SJSA1 (cell line): ENCODE data around the gene COL6A1. TPM values are rescaled to one million over a fixed set of nuclear protein-coding genes. Genes with fewer than 3 reads are reported as not detected.

Experiments
- DNase-seq, 2 experiments: peaks; one replicate each; pipeline ENCODE4 v3.0.0-alpha.2; 2015 to 2020; ENCODE audit warnings: low spot score in 2 of 2, low read depth in 1 of 2
- H3K27ac ChIP-seq: fragments of 250-450 bp; sonication (Bioruptor Pico); 2 replicates; pipeline ENCODE4 v1.5.1; 2020; ENCODE audit warnings: mild to moderate bottlenecking, moderate library complexity
- H3K27me3 ChIP-seq: fragments of 250-450 bp; sonication (Bioruptor Pico); replicated peaks from 2 replicates; pipeline ENCODE4 v1.5.1; 2020; ENCODE audit warnings: mild to moderate bottlenecking, moderate library complexity
- H3K36me3 ChIP-seq: fragments of 250-450 bp; sonication (Bioruptor Pico); 2 replicates; pipeline ENCODE4 v1.5.1; 2020; ENCODE audit warnings: mild to moderate bottlenecking
- H3K4me1 ChIP-seq: fragments of 250-450 bp; sonication (Bioruptor Pico); replicated peaks from 2 replicates; pipeline ENCODE4 v1.6.1; 2021; ENCODE audit warnings: mild to moderate bottlenecking
- H3K4me3 ChIP-seq: fragments of 250-450 bp; sonication (Bioruptor Pico); 2 replicates; pipeline ENCODE4 v1.5.1; 2020; ENCODE audit warnings: mild to moderate bottlenecking
- H3K9me3 ChIP-seq: fragments of 250-450 bp; sonication (Bioruptor Pico); replicated peaks from 2 replicates; pipeline ENCODE4 v1.5.1; 2020; ENCODE audit warnings: mild to moderate bottlenecking
- total RNA-seq: library from RNA; depleted of rRNA; stranded (reverse); fragments of >200 nt; shearing (Covaris generic); gene quantifications from 2 replicates; pipeline ENCODE4 v1.2.3, GENCODE V29; 2014

The COL6A1 gene
- total RNA-seq, 1 experiment from 2014 or later = 149 TPM

- Histone ChIP-seq H3K4me3 (no peak overlapping the region), H3K27ac (no peak overlapping the region), H3K36me3 (peaks cover 1% of the 10 kb centered on the region), H3K27me3 (no peaks in the 10 kb centered on the region), H3K4me1 (peaks cover 60% of the 10 kb centered on the region), H3K9me3 (no peaks in the 10 kb centered on the region)
- DNase-seq = no peak
Observed at GRCh38 chr21:45976701-45977311, 4.8 kb upstream of the COL6A1 start.

- H3K27me3 ChIP-seq = no peaks in the 10 kb centered on the region
- DNase-seq = peak; percentile 14 to 61
- H3K27ac ChIP-seq = no peak overlapping the region
- H3K36me3 ChIP-seq = peaks cover 4% of the 10 kb centered on the region
- no peak overlapping the region for H3K4me3 ChIP-seq
- peaks cover 60% of the 10 kb centered on the region for H3K4me1 ChIP-seq
- H3K9me3 ChIP-seq = no peaks in the 10 kb centered on the region
Observed at GRCh38 chr21:45977396-45977795, 4.2 kb upstream of the COL6A1 start.

DNA sequence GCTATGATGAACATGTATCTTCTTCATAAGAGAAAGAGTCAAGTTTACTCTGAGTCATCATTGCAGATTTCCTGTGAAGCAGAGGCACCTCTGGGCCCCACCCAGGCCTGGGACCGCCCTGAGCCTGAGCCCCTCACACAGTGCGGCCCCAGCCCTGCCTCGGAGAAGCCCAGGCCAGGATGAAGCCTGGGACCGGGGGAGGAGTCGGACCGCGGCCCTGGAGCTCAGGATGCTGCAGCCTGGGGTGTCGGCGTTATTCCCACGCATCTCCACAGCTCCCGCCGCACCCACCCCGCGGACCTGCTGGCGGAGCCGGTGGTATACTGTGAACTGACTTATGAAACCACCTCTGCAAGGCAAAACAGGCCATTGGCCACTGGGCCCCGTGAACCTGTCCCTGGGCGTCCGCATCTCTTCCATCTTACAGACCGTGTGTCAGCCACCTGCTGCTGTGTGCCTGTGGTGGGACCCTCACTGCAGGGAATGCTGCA is 2.4 kb upstream of the COL6A1 start:
- no peaks in the 10 kb centered on the region for H3K9me3 ChIP-seq
- peaks cover 55% of the 10 kb centered on the region for H3K4me1 ChIP-seq
- H3K27me3 ChIP-seq = no peaks in the 10 kb centered on the region
- no peak overlapping the region for H3K27ac ChIP-seq
- H3K36me3 ChIP-seq = peaks cover 15% of the 10 kb centered on the region
- peak in 1 of 2 experiments; percentile 40 for DNase-seq
- no peak overlapping the region for H3K4me3 ChIP-seq

DNA sequence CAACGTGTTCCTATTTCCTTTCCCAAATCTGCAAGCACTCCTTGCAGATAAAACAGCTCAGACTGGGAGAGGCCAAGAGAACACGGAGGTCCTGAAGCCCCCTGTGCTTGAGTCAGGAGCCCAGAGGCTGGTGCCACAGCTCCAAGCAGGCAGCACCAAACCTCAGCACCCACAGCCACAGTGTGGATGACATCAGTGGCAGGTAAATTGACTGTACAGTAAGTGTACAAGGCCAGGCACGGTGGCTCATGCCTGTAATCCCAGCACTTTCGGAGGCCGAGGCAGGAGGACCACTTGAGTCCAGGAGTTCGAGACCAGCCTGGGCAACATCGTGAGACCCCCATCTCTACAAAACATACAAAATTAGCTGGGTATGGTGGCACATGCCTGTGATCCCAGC is 1.9 kb upstream of the COL6A1 start:
- no peaks in the 10 kb centered on the region for H3K27me3 ChIP-seq
- H3K9me3 ChIP-seq = no peaks in the 10 kb centered on the region
- H3K36me3 ChIP-seq = peaks cover 20% of the 10 kb centered on the region
- no peak overlapping the region for H3K27ac ChIP-seq
- no peak overlapping the region for H3K4me3 ChIP-seq
- peaks cover 50% of the 10 kb centered on the region for H3K4me1 ChIP-seq
- no peak for DNase-seq

GRCh38 chr21:45980271-45980670 is 1.3 kb upstream of the COL6A1 start:
- DNase-seq = no peak
- Histone ChIP-seq H3K36me3 (peaks cover 26% of the 10 kb centered on the region), H3K4me3 (no peak overlapping the region), H3K27me3 (no peaks in the 10 kb centered on the region), H3K27ac (no peak overlapping the region), H3K4me1 (peaks cover 44% of the 10 kb centered on the region), H3K9me3 (no peaks in the 10 kb centered on the region)

DNA sequence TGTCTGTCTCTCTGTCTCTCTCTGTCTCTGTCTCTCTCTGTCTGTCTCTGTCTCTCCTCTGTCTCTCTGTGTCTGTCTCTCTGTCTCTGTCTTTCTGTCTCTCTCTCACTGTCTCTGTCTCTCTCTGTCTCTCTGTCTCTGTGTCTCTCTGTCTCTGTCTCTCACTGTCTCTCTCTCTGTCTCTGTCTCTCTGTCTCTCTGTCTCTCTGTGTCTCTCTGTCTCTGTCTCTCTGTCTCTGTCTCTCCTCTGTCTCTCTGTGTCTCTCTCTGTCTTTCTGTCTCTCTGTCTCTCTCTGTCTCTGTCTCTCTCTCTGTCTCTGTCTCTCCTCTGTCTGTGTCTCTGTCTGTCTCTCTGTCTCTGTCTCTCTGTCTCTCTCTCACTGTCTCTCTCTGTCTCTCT is 873 bp upstream of the COL6A1 start:
- Histone ChIP-seq H3K4me1 (peaks cover 40% of the 10 kb centered on the region), H3K4me3 (peak overlapping the region; percentile 35), H3K36me3 (peaks cover 30% of the 10 kb centered on the region), H3K27ac (peak overlapping the region; percentile 66), H3K27me3 (no peaks in the 10 kb centered on the region), H3K9me3 (no peaks in the 10 kb centered on the region)
- no peak for DNase-seq

- H3K9me3 ChIP-seq = no peaks in the 10 kb centered on the region
- no peaks in the 10 kb centered on the region for H3K27me3 ChIP-seq
- H3K27ac ChIP-seq = no peak overlapping the region
- DNase-seq = peak in 1 of 2 experiments; percentile 36
- peaks cover 40% of the 10 kb centered on the region for H3K4me1 ChIP-seq
- peak overlapping the region; percentile 60 for H3K4me3 ChIP-seq
- H3K36me3 ChIP-seq = peaks cover 45% of the 10 kb centered on the region
Observed at GRCh38 chr21:45982092-45982757, 655 bp downstream of the COL6A1 start.

DNA sequence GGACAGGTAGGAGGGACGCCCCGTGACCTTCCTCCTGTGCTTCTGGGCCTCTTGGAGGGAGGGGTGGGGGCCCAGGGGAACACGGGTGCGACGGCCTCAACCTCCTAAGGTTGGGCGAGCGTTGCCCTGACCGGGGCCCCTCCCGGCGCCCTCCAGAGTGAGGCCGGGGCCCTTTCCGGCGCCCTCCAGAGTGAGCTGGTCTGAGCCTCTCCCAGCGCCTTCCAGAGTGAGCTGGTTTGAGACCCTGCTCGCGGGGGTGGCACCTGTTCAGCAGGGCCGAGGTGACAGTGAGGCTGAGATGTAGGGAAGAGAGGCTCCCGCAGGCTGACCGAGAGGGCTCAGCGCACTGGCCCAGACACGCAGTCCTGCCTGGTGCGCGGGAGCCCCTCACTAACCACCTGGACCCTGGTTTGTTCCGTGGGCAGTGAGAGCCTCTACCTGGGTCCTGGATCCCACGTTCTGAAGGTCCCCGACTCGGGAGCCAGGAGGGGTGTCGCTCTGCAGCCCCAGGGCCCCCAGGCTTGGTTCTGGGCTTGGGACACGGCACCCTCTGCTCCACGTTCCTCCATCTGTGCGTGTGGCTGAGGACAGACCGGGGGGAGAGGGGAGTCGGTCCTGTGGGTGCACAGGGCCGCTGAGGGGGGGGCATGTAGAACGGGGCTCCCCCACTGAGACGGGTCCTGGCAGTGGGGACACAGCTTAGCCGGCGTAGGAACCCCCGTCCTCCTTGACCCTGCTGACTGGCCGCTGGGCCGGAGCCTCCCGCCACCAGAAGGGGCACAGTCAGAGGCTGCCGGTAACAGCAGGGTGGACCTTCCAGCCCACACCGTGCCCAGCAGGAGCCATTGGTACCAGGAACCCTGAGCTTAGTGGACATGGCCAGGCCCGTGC is 1.4 kb downstream of the COL6A1 start:
- no peak overlapping the region for H3K27ac ChIP-seq
- DNase-seq = no peak
- peaks cover 37% of the 10 kb centered on the region for H3K4me1 ChIP-seq
- peak overlapping the region; percentile 60 for H3K4me3 ChIP-seq
- no peaks in the 10 kb centered on the region for H3K27me3 ChIP-seq
- H3K9me3 ChIP-seq = no peaks in the 10 kb centered on the region
- peaks cover 48% of the 10 kb centered on the region for H3K36me3 ChIP-seq

GRCh38 chr21:45983649-45983965 is 2.0 kb downstream of the COL6A1 start:
- Histone ChIP-seq H3K4me1 (peaks cover 32% of the 10 kb centered on the region), H3K27ac (no peak overlapping the region), H3K9me3 (no peaks in the 10 kb centered on the region), H3K4me3 (no peak overlapping the region), H3K27me3 (no peaks in the 10 kb centered on the region), H3K36me3 (peaks cover 48% of the 10 kb centered on the region)
- DNase-seq = no peak

GRCh38 chr21:45983981-45984551 is 2.5 kb downstream of the COL6A1 start:
- no peak for DNase-seq
- Histone ChIP-seq H3K36me3 (peaks cover 51% of the 10 kb centered on the region), H3K9me3 (no peaks in the 10 kb centered on the region), H3K27me3 (no peaks in the 10 kb centered on the region), H3K4me1 (peaks cover 28% of the 10 kb centered on the region), H3K4me3 (no peak overlapping the region), H3K27ac (no peak overlapping the region)

GRCh38 chr21:45984584-45985095 is 3.1 kb downstream of the COL6A1 start:
- Histone ChIP-seq H3K27ac (no peak overlapping the region), H3K4me3 (no peak overlapping the region), H3K9me3 (no peaks in the 10 kb centered on the region), H3K36me3 (peaks cover 54% of the 10 kb centered on the region), H3K27me3 (no peaks in the 10 kb centered on the region), H3K4me1 (peaks cover 24% of the 10 kb centered on the region)
- DNase-seq = no peak

DNA sequence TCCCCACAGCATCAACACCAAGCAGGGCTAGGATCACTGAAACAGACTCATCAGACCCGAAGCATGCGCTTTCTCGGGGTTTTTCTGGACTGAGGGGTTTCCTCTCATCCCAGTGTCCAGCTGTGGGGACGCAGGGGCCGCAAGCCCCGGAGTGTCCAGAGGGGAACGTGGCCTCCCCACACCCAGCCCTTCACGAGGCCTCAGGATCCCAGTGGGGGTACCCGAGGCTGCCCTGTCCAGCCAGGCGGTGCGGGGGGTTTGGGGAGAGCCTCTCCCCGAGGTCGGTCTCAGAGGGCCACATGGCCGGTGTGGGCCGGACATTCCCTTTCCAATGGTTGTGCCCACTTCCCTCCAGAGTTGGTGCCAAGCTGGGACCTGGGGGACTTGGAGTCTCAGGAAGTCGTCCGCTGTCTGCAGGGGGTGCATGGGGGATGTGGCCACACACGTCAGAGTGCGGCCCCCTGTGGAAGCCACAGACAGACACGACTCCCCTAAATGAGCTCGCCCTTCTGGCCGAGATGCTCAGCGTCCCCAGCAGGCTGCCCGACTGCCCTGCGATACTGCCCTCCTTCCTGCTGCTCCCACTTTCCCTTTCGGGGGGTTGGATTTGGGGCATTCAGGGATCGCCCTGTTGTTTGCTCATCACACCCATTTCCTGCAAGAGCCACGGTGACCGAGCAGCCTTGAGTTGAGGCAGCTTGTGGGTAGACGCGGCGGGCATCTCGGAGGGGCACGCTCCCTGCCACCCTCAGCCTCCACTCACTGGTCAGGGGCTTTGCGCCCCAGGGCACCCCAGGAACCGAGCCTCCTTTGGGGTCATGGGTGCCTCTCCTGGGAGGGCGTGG is 4.1 kb downstream of the COL6A1 start:
- Histone ChIP-seq H3K4me1 (peaks cover 24% of the 10 kb centered on the region), H3K9me3 (no peaks in the 10 kb centered on the region), H3K36me3 (peaks cover 58% of the 10 kb centered on the region), H3K4me3 (no peak overlapping the region), H3K27ac (no peak overlapping the region), H3K27me3 (no peaks in the 10 kb centered on the region)
- no peak for DNase-seq
